HG03280 (cell line): ENCODE data around the gene TTC27.
"Not testable (repeated sequence)": the region's sequence is repeated elsewhere in the genome, so short reads cannot be mapped to it uniquely, and the experiment has no call there.

Experiments
- ATAC-seq: cut with Tn5 transposase; IDR thresholded peaks from one replicate; pipeline ENCODE4 v1.9.1; 2021; ENCODE audit warnings: mild to moderate bottlenecking, moderate library complexity; ENCODE audit not compliant: unreplicated experiment

TTC27 gene

GRCh38 chr2:32627814-32628579 lies at the start of gene TTC27:
TTC27 (plus strand) TSS chr2:32628050; CDS start chr2:32628293, 243 bp downstream.
- peak; percentile 100 for ATAC-seq

GRCh38 chr2:32591669-32592463 lies 36.0 kb upstream of the TTC27 start:
- no peak for ATAC-seq

- no peak for ATAC-seq
Observed at GRCh38 chr2:32594573-32594972, 33.3 kb upstream of the TTC27 start.

GRCh38 chr2:32611366-32611765 lies 16.5 kb upstream of the TTC27 start:
- ATAC-seq, result no peak

GRCh38 chr2:32611771-32612170 lies 16.1 kb upstream of the TTC27 start:
- ATAC-seq, result no peak

- no peak for ATAC-seq
Observed at GRCh38 chr2:32614084-32614483, 13.8 kb upstream of the TTC27 start.

GRCh38 chr2:32617599-32618189 lies 10.2 kb upstream of the TTC27 start:
- no peak for ATAC-seq

- no peak for ATAC-seq
Observed at GRCh38 chr2:32622570-32623310, 5.1 kb upstream of the TTC27 start.

GRCh38 chr2:32623311-32623706 lies 4.5 kb upstream of the TTC27 start:
- no peak for ATAC-seq

GRCh38 chr2:32624812-32625211 lies 3.0 kb upstream of the TTC27 start:
- no peak for ATAC-seq

- no peak for ATAC-seq
Observed at GRCh38 chr2:32626639-32627221, 1.1 kb upstream of the TTC27 start.

- peak; percentile 31 for ATAC-seq
Observed at GRCh38 chr2:32627441-32627813, 423 bp upstream of the TTC27 start.

GRCh38 chr2:32632089-32632488 lies 4.2 kb downstream of the TTC27 start:
- ATAC-seq, result no peak

GRCh38 chr2:32633040-32633439 lies 5.2 kb downstream of the TTC27 start:
- no peak for ATAC-seq

GRCh38 chr2:32638548-32638947 lies 10.7 kb downstream of the TTC27 start:
- not testable (repeated sequence) for ATAC-seq

- ATAC-seq, result no peak
Observed at GRCh38 chr2:32641180-32641579, 13.3 kb downstream of the TTC27 start.

- no peak for ATAC-seq
Observed at GRCh38 chr2:32647180-32647651, 19.4 kb downstream of the TTC27 start.

- no peak for ATAC-seq
Observed at GRCh38 chr2:32652555-32653209, 24.8 kb downstream of the TTC27 start.

- ATAC-seq, result no peak
Observed at GRCh38 chr2:32656069-32656468, 28.2 kb downstream of the TTC27 start.

GRCh38 chr2:32663864-32664263 lies 36.0 kb downstream of the TTC27 start:
- ATAC-seq, result no peak
